Measurements from ENCODE around the gene OVCA2. TPM values are rescaled to one million over a fixed set of nuclear protein-coding genes. Genes with fewer than 3 reads are reported as not detected.
A peak's percentile ranks its signal among the peaks of the same experiment; 100 is the strongest.

OVCA2 gene
- total RNA-seq, 1 experiment from 2014 or later, result 24.6 TPM

DNA sequence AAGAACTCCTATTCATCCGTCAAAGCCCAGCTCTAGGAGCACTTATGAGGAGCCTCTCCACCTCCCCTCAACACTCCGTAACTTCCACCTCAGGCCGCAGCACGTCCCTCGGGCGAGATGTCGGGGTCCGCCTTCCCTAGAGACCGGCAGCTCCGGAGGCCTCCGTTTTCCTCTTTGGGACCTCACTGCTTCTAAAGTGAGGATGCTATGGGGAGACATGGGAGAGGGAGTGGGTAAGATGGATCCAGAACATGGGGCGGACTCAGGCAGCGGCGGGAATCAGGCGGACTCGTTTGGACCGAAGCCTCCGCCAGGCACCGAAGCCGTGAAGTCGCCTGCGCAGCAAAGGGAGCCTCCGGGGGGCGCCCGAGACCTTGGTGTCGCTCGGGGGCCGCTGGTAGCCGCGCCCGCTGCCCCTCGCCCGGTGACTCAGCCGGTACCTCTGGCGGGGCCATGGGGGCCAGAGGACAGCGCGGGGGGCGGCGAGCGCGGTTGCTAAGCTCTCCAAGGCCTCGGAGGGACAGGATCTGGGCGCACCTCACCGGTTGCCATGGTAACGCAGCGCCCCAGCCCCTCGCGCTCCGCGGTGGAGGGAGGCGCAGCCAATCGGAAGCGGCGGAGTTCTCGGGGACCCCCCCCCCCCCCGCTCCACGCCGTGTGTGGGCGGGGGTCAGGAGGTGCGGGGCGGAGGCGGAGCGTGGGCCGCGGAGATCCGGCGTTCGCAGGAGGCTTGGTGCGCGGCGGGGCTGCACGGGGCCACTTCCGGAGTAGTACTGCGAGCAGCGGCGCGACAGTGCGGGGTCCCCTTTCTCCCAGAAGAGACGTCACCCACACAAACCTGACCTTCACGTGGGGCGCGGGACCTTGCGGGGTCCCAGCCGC lies 11.8 kb downstream of the OVCA2 start:
- Histone ChIP-seq H2BK120ac (ENCODE audit: low read depth, low read length, poor library complexity, severe bottlenecking) (no peak overlapping the region), H3K9ac (ENCODE audit: extremely low read depth, insufficient read length, low read length) (no peak overlapping the region), H2BK15ac (ENCODE audit: low read depth, low read length) (no peak overlapping the region), H3K4me2 (ENCODE audit: insufficient read depth, insufficient read length, low read length) (peak overlapping the region; percentile 1), H4K91ac (ENCODE audit: insufficient read length, low read depth, low read length) (no peak overlapping the region), H3K79me1 (ENCODE audit: insufficient read depth, low read depth, low read length, poor library complexity, severe bottlenecking) (no peaks in the 10 kb centered on the region), H4K5ac (ENCODE audit: insufficient read length, low read depth, low read length) (no peak overlapping the region), H2BK5ac (ENCODE audit: insufficient read length, low read length) (no peak overlapping the region), H3K23me2 (ENCODE audit: insufficient read length, low read depth, low read length, poor library complexity, severe bottlenecking) (peaks cover 6% of the 10 kb centered on the region), H3K4ac (ENCODE audit: low read depth, low read length) (no peak overlapping the region), H2AFZ (ENCODE audit: low read length) (no peak overlapping the region), H2AK5ac (ENCODE audit: insufficient read length, low read length) (no peak overlapping the region), H3K27ac (ENCODE audit: insufficient read length, low read depth, low read length) (no peak overlapping the region), H3K9me3 (ENCODE audit: control insufficient read depth, low read depth, low read length) (no peaks in the 10 kb centered on the region), H3K27me3 (ENCODE audit: insufficient read depth, low read length) (peaks cover 70% of the 10 kb centered on the region), H3K4me1 (ENCODE audit: insufficient read depth, low read length) (no peaks in the 10 kb centered on the region), H3K23ac (ENCODE audit: insufficient read length, low read depth, low read length) (no peak overlapping the region), H3K79me2 (ENCODE audit: insufficient read depth, low read length) (no peaks in the 10 kb centered on the region), H3T11ph (ENCODE audit: low read length) (no peak overlapping the region), H2BK12ac (ENCODE audit: insufficient read length, low read depth, low read length) (no peak overlapping the region), H4K20me1 (ENCODE audit: control insufficient read depth, insufficient read depth, insufficient read length) (peaks cover 4% of the 10 kb centered on the region), H3K18ac (ENCODE audit: insufficient read length, low read depth, low read length) (no peak overlapping the region), H2BK20ac (ENCODE audit: low read depth, low read length, poor library complexity, severe bottlenecking) (no peak overlapping the region), H4K8ac (replicated peaks; ENCODE audit: insufficient read length, low read depth, low read length) (no peak overlapping the region), H3K56ac (ENCODE audit: insufficient read length, low read depth, low read length) (no peak overlapping the region), H3K14ac (ENCODE audit: insufficient read depth, low read length) (no peak overlapping the region)
- Mint-ChIP-seq H3K36me3 (ENCODE audit: insufficient read depth in 1 of 3, low read depth in 3 of 3) (no peaks in the 10 kb centered on the region; a peak in 2 of 7 replicates), H3K9me3 (no peaks in the 10 kb centered on the region), H3K4me1 (peaks cover 8 to 11% of the 10 kb centered on the region in 2 experiments; a peak in 3 of 4 replicates), H3K27ac (no peak overlapping the region), H3K4me3 (peak overlapping the region; percentile 50 to 69), H3K27me3 (ENCODE audit: low read depth) (peaks cover 70% of the 10 kb centered on the region)
- TF ChIP-seq, protein P1, sequence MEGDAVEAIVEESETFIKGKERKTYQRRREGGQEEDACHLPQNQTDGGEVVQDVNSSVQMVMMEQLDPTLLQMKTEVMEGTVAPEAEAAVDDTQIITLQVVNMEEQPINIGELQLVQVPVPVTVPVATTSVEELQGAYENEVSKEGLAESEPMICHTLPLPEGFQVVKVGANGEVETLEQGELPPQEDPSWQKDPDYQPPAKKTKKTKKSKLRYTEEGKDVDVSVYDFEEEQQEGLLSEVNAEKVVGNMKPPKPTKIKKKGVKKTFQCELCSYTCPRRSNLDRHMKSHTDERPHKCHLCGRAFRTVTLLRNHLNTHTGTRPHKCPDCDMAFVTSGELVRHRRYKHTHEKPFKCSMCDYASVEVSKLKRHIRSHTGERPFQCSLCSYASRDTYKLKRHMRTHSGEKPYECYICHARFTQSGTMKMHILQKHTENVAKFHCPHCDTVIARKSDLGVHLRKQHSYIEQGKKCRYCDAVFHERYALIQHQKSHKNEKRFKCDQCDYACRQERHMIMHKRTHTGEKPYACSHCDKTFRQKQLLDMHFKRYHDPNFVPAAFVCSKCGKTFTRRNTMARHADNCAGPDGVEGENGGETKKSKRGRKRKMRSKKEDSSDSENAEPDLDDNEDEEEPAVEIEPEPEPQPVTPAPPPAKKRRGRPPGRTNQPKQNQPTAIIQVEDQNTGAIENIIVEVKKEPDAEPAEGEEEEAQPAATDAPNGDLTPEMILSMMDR (conservative IDR thresholded peaks at IDR 0.05), result peak; percentile 71
- DNase-seq, result peak; percentile 87
- WGBS (ENCODE audit: extremely low coverage, insufficient read length, low lambda C conversion rate), result no CpG with 5 or more reads among the region's 84 CpGs

All from H9 (cell line).